Activated CD4-positive, alpha-beta T cell treated with anti-CD3 and anti-CD28 coated beads, Interleukin-2, amount 10 ng/mL, durations not matched to agents 7 days and 5 days (primary cell): ENCODE results near the gene BHLHE40. TPM values are rescaled to one million over a fixed set of nuclear protein-coding genes. Genes with fewer than 3 reads are reported as not detected.
"Not testable (repeated sequence)": the region's sequence is repeated elsewhere in the genome, so short reads cannot be mapped to it uniquely, and the experiment has no call there.

Experiments
- CTCF ChIA-PET: fragments of 350-600 bp; sonication (Branson Sonifier 250); formaldehyde crosslinking; loops from one replicate; lab custom pipeline; 2021; ENCODE audit warnings: antibody characterized with exemption; lab: Charles Lee
- POLR2A ChIA-PET: fragments of 350-600 bp; sonication (Branson Sonifier 250); formaldehyde crosslinking; loops from one replicate; lab custom pipeline; 2021; ENCODE audit warnings: antibody characterized with exemption; lab: Charles Lee
- DNase-seq: peaks from one replicate; pipeline ENCODE4 v3.0.0-alpha.2; 2020
- H3K27ac Mint-ChIP-seq: one replicate; pipeline ENCODE4 v1.8.0; 2021; ENCODE audit warnings: mild to moderate bottlenecking, moderate library complexity, mixed read lengths
- H3K27me3 Mint-ChIP-seq: one replicate; pipeline ENCODE4 v1.8.0; 2021; ENCODE audit warnings: mixed read lengths
- H3K36me3 Mint-ChIP-seq: one replicate; pipeline ENCODE4 v1.8.0; 2021; ENCODE audit warnings: low read depth, mixed read lengths
- H3K4me1 Mint-ChIP-seq: one replicate; pipeline ENCODE4 v1.8.0; 2021; ENCODE audit warnings: mixed read lengths
- H3K4me3 Mint-ChIP-seq: one replicate; pipeline ENCODE4 v1.8.0; 2021; ENCODE audit warnings: mild to moderate bottlenecking, moderate library complexity, mixed read lengths
- H3K9me3 Mint-ChIP-seq: one replicate; pipeline ENCODE4 v1.8.0; 2021; ENCODE audit warnings: mixed read lengths
- total RNA-seq, 2 experiments: library from RNA; stranded (reverse); gene quantifications; one replicate each; pipeline ENCODE4 v1.2.3, GENCODE V29; 2021

BHLHE40 gene
- total RNA-seq, 2 experiments from 2014 or later = 105 to 112 TPM

DNA sequence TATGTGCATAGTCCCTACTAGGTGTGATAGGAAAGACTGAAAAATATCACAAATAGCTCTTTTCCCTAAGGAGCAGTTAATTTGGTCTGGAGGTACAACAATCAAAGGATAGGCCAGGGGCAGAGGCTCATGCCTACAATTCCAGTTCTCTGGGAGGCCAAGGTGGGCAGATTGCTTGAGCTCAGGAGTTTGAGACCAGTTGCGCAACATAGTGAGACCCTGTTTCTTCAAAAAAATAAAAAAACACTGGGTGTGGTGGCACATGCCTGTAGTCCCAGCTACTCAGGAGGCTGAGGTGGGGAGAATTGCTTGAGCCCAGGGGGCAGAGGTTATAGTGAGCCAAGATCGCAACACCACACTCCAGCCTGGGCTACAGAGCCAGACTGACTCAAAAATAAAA, 30.2 kb upstream of the BHLHE40 start:
- POLR2A ChIA-PET = no interaction called here
- Mint-ChIP-seq H3K27ac (no peak overlapping the region), H3K36me3 (no peaks in the 10 kb centered on the region), H3K9me3 (peaks cover 3% of the 10 kb centered on the region), H3K4me1 (no peaks in the 10 kb centered on the region), H3K4me3 (no peak overlapping the region), H3K27me3 (no peaks in the 10 kb centered on the region)
- CTCF ChIA-PET = interaction anchor here (0.7 to 2.4 kb wide), 6 partner anchors 9 to 237 kb away, joined by 3 to 9 read pairs (median 6); no protein-coding TSS in a partner anchor
- DNase-seq = no peak

DNA sequence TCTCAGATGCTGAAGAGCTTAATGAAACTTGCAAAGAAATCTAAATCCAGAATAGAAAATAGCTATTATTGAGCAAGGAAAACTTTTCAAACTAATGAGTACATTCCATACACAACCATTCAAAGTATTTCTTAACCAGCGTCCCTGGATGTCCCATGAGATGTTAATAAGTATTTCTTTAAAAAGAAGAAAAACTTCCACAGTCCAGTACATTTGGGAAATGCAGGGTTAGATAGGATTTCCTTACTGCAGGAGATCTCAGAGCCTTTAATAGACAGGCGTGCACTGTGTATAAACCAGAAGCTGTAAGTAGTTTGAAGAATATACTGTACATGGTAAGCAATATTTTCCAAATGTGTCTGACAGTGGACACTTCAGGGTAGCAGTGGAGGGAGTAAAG, 29.6 kb upstream of the BHLHE40 start:
- no peak overlapping the region for H3K4me3 Mint-ChIP-seq
- DNase-seq = no peak
- peaks cover 3% of the 10 kb centered on the region for H3K9me3 Mint-ChIP-seq
- H3K27ac Mint-ChIP-seq = no peak overlapping the region
- no peaks in the 10 kb centered on the region for H3K27me3 Mint-ChIP-seq
- H3K36me3 Mint-ChIP-seq = no peaks in the 10 kb centered on the region
- no peaks in the 10 kb centered on the region for H3K4me1 Mint-ChIP-seq
- CTCF ChIA-PET = interaction anchor here (0.7 to 1.9 kb wide), 4 partner anchors 10 to 31 kb away, joined by 3 to 9 read pairs (median 6); no protein-coding TSS in a partner anchor
- POLR2A ChIA-PET = no interaction called here

DNA sequence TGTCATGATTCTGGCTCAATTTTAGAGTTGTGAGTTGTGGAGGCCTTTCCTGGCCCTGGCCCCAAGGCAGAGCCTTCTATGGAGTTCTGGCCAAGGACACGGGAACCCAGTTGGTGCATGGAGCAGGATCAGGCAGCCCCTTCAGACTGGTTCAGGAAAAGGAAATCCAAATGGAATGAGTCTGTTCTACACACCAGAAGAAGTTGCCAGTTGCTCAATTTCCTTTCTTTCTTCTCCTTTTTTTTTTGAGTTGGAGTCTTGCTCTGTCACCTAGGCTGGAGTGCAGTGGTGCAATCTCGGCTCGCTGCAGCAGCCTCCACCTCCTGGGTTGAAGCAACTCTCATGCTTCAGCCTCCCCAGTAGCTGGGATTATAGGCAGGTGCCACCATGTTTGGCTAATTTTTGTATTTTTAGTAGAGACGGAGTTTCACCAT, 28.9 kb upstream of the BHLHE40 start:
- no peak overlapping the region for H3K4me3 Mint-ChIP-seq
- H3K4me1 Mint-ChIP-seq = no peaks in the 10 kb centered on the region
- H3K9me3 Mint-ChIP-seq = peaks cover 3% of the 10 kb centered on the region
- CTCF ChIA-PET = interaction anchor here (0.7 to 1.9 kb wide), 2 partner anchors 26 to 129 kb away, joined by 3 to 9 read pairs; no protein-coding TSS in a partner anchor
- DNase-seq = no peak
- no peaks in the 10 kb centered on the region for H3K27me3 Mint-ChIP-seq
- no peaks in the 10 kb centered on the region for H3K36me3 Mint-ChIP-seq
- H3K27ac Mint-ChIP-seq = no peak overlapping the region
- POLR2A ChIA-PET = no interaction called here

DNA sequence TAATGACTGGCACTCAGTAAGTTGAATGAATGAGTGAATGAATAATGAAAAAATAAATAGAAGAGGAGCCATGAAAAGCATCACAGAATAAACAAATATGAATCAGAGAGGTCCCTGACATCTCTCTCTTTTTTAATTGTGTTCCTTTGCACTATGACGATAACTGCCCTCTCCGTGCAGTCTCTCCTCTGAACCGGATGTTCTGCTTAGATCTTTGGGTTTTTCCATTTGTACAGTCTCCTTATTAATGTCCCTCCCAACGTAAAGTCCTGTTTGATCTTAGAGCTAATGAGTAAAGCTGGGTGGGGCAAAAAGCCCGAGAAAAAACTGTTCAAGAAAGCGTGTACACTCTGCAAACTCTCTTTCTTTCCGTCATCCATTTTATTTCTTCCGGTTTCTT, 28.3 kb upstream of the BHLHE40 start:
- H3K27me3 Mint-ChIP-seq = no peaks in the 10 kb centered on the region
- ChIA-PET CTCF (interaction anchor here (0.6 to 0.7 kb wide), 2 partner anchors 12 to 130 kb away, joined by 3 read pairs; no protein-coding TSS in a partner anchor), POLR2A (no interaction called here)
- H3K36me3 Mint-ChIP-seq = no peaks in the 10 kb centered on the region
- H3K4me3 Mint-ChIP-seq = no peak overlapping the region
- no peak for DNase-seq
- no peak overlapping the region for H3K27ac Mint-ChIP-seq
- no peaks in the 10 kb centered on the region for H3K4me1 Mint-ChIP-seq
- H3K9me3 Mint-ChIP-seq = peaks cover 3% of the 10 kb centered on the region

DNA sequence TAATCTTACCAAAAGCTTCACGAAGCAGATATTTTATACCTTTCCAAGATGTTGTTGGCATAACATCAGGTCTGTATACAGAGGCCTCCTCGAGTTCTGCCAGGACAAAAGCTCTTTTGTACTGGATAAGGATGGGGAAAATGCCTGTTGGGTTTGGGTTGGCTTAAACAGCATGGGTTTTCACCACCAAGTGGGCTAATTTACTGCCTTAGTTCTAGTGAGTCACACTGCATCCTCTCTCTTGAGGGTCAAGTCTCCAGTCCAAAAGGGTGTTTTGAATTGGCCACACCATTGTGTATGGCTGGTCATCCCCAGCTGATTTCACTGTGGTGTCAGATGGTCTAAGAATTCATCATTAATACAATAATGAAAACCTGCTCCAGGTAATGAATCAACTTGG, 26.1 kb upstream of the BHLHE40 start:
- DNase-seq = no peak
- H3K4me3 Mint-ChIP-seq = no peak overlapping the region
- H3K36me3 Mint-ChIP-seq = no peaks in the 10 kb centered on the region
- no peaks in the 10 kb centered on the region for H3K4me1 Mint-ChIP-seq
- H3K27ac Mint-ChIP-seq = no peak overlapping the region
- ChIA-PET POLR2A (no interaction called here), CTCF (interaction anchor here (2.8 kb wide), 1 partner anchor 13 kb away, joined by 10 read pairs; no protein-coding TSS in a partner anchor)
- H3K9me3 Mint-ChIP-seq = peaks cover 4% of the 10 kb centered on the region
- no peaks in the 10 kb centered on the region for H3K27me3 Mint-ChIP-seq

DNA sequence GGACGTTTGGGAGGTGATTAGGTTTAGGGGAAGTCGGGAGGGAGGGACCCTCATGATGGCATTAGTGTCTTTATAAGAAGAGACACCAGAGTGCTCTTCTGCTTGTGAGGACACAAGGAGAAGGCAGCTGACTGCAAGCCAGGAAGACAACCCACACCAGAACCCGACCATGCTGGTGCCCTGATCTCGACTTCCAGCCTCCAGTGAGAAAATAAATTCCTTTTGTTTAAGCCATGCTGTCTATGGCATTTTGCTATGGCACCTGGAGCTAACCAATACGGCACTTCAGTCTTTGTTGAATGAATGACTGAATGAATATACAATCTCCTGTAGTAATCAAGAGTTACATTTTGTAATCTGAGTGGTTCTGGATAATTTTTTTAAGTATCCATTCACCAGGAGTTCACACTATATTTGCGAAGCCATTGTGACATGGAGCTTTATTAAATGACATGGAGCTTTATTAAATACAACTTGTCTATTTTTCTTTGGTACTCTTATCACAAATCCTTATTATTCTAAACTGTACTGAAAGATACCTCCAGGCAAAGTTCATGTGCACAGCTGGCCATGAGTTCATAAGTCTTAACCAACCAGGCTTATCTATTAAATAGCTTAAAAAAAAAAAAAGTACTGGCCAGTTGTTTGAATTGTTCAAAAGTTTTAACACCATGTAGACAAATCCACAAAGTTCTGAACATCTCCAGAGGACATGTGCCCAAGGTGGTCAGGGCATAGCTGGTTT, 24.8 kb upstream of the BHLHE40 start:
- Mint-ChIP-seq H3K27me3 (no peaks in the 10 kb centered on the region), H3K4me1 (no peaks in the 10 kb centered on the region), H3K36me3 (peaks cover 7% of the 10 kb centered on the region), H3K4me3 (no peak overlapping the region), H3K9me3 (peaks cover 13% of the 10 kb centered on the region), H3K27ac (no peak overlapping the region)
- no peak for DNase-seq
- CTCF ChIA-PET = interaction anchor here (1.0 to 2.8 kb wide), 4 partner anchors 11 to 31 kb away, joined by 3 to 10 read pairs (median 6); no protein-coding TSS in a partner anchor
- POLR2A ChIA-PET = no interaction called here

DNA sequence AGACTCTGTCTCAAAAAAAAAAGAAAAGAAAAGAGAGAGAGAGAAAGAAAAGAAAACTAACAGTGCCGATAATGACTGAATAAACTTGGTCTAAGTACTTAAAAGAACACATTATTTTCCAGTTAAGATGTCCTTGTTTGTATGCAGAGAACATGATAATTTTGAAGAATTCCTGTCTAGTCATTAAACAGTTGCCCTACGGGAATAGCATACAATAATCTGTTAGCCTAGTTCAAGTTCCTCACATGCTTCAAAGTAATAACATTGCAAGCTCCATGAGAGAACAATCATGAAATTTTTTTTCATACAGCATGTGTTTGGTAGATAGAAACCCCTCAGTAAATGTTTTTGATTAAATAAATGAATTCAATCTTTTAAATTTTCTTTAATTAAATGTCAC, 23.1 kb upstream of the BHLHE40 start:
- ChIA-PET POLR2A (no interaction called here), CTCF (interaction anchor here (0.8 kb wide), 1 partner anchor 200 kb away, joined by 3 read pairs; no protein-coding TSS in a partner anchor)
- no peaks in the 10 kb centered on the region for H3K4me1 Mint-ChIP-seq
- no peak overlapping the region for H3K4me3 Mint-ChIP-seq
- H3K36me3 Mint-ChIP-seq = peaks cover 7% of the 10 kb centered on the region
- H3K27me3 Mint-ChIP-seq = no peaks in the 10 kb centered on the region
- H3K27ac Mint-ChIP-seq = no peak overlapping the region
- DNase-seq = no peak
- peaks cover 13% of the 10 kb centered on the region for H3K9me3 Mint-ChIP-seq

DNA sequence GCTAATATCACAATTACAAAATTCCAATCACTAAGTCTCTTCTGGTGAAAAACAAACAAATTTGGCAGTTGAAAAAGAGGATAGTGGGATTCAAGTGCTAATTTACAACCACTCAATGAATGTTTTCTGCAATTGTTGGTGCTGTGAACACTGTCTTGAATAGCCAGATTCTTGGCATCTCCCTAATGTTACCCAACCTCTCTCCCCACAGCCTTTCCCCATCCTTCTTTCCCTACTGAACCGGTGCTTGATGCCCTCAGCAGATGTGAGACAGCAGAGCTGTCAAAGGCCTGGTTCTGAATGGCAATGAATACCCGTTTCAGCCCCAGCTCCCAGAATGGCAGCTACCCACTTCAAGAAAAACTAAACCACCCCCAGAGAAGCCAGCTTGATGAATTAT, 22.5 kb upstream of the BHLHE40 start:
- Mint-ChIP-seq H3K27me3 (no peaks in the 10 kb centered on the region), H3K36me3 (peaks cover 7% of the 10 kb centered on the region), H3K4me3 (no peak overlapping the region), H3K4me1 (no peaks in the 10 kb centered on the region), H3K27ac (no peak overlapping the region), H3K9me3 (peaks cover 13% of the 10 kb centered on the region)
- ChIA-PET CTCF (interaction anchor here (0.7 to 2.5 kb wide), 3 partner anchors 9 to 201 kb away, joined by 3 to 7 read pairs (median 3); no protein-coding TSS in a partner anchor), POLR2A (no interaction called here)
- DNase-seq = no peak

DNA sequence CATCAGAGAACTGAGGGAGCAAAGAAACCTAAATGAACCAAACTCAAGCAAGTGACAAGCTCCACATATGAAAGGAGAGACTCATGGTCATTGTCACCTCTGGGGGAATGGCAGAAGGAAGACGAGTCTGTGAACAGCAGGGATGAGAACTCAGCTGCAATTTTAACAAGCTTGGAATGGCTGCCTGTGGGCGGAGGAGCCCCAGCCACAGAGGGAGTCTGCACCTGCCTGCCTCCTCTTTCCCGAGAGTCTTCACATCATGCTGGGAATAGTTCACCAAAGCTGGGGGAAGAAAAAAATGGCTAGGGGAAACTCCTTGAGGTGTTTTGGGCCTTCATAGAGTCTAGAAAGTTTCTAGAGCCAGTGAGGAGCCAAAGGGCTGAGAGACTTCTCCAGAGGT, 21.3 kb upstream of the BHLHE40 start:
- no peak for DNase-seq
- H3K27ac Mint-ChIP-seq = no peak overlapping the region
- H3K4me1 Mint-ChIP-seq = no peaks in the 10 kb centered on the region
- ChIA-PET CTCF (interaction anchor here (1.1 to 2.5 kb wide), 2 partner anchors 10 to 18 kb away, joined by 5 to 7 read pairs; no protein-coding TSS in a partner anchor), POLR2A (no interaction called here)
- peaks cover 7% of the 10 kb centered on the region for H3K36me3 Mint-ChIP-seq
- no peaks in the 10 kb centered on the region for H3K27me3 Mint-ChIP-seq
- peaks cover 13% of the 10 kb centered on the region for H3K9me3 Mint-ChIP-seq
- H3K4me3 Mint-ChIP-seq = no peak overlapping the region

DNA sequence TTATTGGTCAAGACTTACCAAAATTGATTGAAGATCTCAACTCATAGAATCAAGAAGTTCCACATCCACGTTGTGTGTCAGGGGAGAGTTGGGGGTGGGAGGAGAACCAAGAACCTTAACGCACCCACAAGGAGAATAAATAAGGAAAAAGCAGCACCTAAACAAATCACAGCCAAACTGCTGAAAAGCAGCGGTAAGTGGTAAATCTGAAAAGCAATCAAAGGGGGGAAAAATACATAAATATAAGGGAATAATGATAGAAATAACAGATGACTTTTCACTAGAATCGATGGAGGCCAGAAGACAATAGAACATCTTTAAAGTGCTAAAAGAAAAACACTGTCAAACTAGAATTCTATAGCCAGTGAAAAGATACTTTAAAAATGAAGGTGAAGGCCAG, 20.1 kb upstream of the BHLHE40 start:
- Mint-ChIP-seq H3K4me3 (no peak overlapping the region), H3K36me3 (peaks cover 10% of the 10 kb centered on the region), H3K9me3 (peaks cover 13% of the 10 kb centered on the region), H3K27ac (no peak overlapping the region), H3K27me3 (no peaks in the 10 kb centered on the region), H3K4me1 (no peaks in the 10 kb centered on the region)
- no peak for DNase-seq
- ChIA-PET CTCF (no interaction called here), POLR2A (no interaction called here)

DNA sequence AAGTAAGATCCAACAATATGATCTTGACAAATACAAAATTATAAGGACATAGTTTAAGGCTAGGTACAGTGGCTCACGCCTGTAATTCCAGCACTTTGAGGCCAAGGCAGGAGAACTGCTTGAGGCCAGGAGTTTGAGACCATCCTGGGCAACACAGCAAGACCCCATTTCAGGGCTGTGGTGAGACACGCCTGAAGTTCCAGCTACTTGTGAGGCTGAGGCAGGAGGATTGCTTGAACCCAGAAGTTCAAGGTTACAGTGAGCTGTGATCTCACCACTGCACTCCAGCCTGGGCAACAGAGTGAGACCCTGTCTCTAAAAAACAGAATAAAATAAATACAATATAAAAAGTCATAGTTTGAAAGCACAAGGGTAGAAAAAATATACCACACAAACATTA, 17.4 kb upstream of the BHLHE40 start:
- DNase-seq, H3K27me3 Mint-ChIP-seq, H3K27ac Mint-ChIP-seq, H3K4me3 Mint-ChIP-seq, POLR2A ChIA-PET: not testable (repeated sequence)
- Mint-ChIP-seq H3K36me3 (peaks cover 24% of the 10 kb centered on the region), H3K4me1 (peaks cover 18% of the 10 kb centered on the region), H3K9me3 (peaks cover 24% of the 10 kb centered on the region)
- CTCF ChIA-PET = interaction anchor here (0.6 kb wide), 1 partner anchor 244 kb away, joined by 3 read pairs; no protein-coding TSS in a partner anchor

DNA sequence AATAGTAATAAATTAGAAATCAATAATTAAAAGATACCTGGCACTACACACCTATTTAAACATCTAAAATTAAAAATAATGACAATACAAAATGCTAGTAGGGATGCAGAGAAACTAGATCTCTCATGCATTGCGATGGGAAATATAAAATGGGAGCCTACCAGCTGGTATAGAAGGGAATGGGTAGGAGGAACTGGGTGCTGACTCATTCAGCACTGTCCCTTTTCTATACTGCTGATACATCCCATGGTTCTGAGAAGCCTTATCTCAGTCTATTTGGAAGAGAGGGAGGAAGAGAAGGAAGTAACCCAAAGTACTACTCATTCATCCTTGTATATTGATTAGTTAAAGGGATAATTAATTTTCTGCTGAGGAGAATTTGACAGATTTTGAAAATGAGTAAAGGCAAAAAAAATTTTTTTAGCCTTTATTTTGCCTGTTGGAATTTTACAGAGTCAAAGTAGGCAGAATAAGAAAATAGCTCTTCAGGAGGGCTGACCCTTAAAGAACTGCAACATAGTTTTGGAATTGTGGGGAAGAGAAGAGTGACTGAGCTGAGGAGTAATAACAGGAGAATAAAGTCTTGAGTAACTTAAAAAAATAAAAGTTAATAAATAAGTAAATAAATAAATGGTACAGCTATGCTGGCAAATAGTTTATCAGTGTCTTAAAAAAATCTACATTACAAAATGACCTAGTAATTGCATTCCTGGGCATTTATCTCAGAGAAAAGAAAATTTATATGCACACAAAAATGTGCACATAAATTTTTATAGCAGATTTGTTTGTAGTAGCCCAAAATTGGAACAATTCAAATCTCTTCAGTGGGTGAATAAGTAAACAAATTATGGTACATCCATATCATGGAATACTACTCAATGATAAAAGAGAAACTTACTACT, 15.3 kb upstream of the BHLHE40 start:
- no peak for DNase-seq
- peaks cover 25% of the 10 kb centered on the region for H3K4me1 Mint-ChIP-seq
- ChIA-PET CTCF (interaction anchor here (1.2 kb wide), 1 partner anchor 13 kb away, joined by 3 read pairs; no protein-coding TSS in a partner anchor), POLR2A (no interaction called here)
- no peak overlapping the region for H3K27ac Mint-ChIP-seq
- no peak overlapping the region for H3K4me3 Mint-ChIP-seq
- H3K36me3 Mint-ChIP-seq = peaks cover 41% of the 10 kb centered on the region
- H3K9me3 Mint-ChIP-seq = peaks cover 36% of the 10 kb centered on the region
- peaks cover 6% of the 10 kb centered on the region for H3K27me3 Mint-ChIP-seq
